ENCODE results near the gene ZNF394. TPM values are rescaled to one million over a fixed set of nuclear protein-coding genes. Genes with fewer than 3 reads are reported as not detected.
A peak's percentile ranks its signal among the peaks of the same experiment; 100 is the strongest.

ZNF394 gene
- total RNA-seq, 2 donors from 2014 or later = 25.0 to 50.7 TPM

GRCh38 chr7:99461221-99461620, 38.9 kb downstream of the ZNF394 start:
- H3K36me3 Mint-ChIP-seq = peaks cover 27 to 28% of the 10 kb centered on the region in 2 donors
- ATAC-seq (no peak), DNase-seq (ENCODE audit: low spot score in 2 of 2) (no peak)
- no peak overlapping the region for H3K27ac Mint-ChIP-seq
- no peaks in the 10 kb centered on the region for H3K9me3 Mint-ChIP-seq

- H3K36me3 Mint-ChIP-seq = peaks cover 21 to 22% of the 10 kb centered on the region in 2 donors
- H3K9me3 Mint-ChIP-seq = no peaks in the 10 kb centered on the region
- DNase-seq (ENCODE audit: low spot score in 2 of 2) (no peak), ATAC-seq (no peak)
- H3K27ac Mint-ChIP-seq = peak overlapping the region; percentile 3 to 75
These were observed 39.4 kb downstream of the ZNF394 start for GRCh38 chr7:99460651-99461050.

GRCh38 chr7:99459087-99459486, 41.0 kb downstream of the ZNF394 start:
- peak in 1 of 2 donors; percentile 26 for DNase-seq (ENCODE audit: low spot score in 2 of 2)
- H3K36me3 Mint-ChIP-seq = peaks cover 14 to 16% of the 10 kb centered on the region in 2 donors
- peak; percentile 53 to 62 for ATAC-seq
- H3K9me3 Mint-ChIP-seq = no peaks in the 10 kb centered on the region
- peak overlapping the region; percentile 3 to 32 for H3K27ac Mint-ChIP-seq

GRCh38 chr7:99457650-99458493, 42.2 kb downstream of the ZNF394 start:
- no peak overlapping the region for H3K27ac Mint-ChIP-seq
- no peak for DNase-seq (ENCODE audit: low spot score in 2 of 2)
- H3K9me3 Mint-ChIP-seq = no peaks in the 10 kb centered on the region
- peaks cover 6 to 7% of the 10 kb centered on the region in 2 donors for H3K36me3 Mint-ChIP-seq
- no peak for ATAC-seq

GRCh38 chr7:99457050-99457649, 42.9 kb downstream of the ZNF394 start:
- H3K9me3 Mint-ChIP-seq = no peaks in the 10 kb centered on the region
- no peak for ATAC-seq
- H3K36me3 Mint-ChIP-seq = peaks cover 4% of the 10 kb centered on the region in 2 donors
- no peak for DNase-seq (ENCODE audit: low spot score in 2 of 2)
- H3K27ac Mint-ChIP-seq = peak overlapping the region in 1 of 2 donors; percentile 92

GRCh38 chr7:99456288-99456687, 43.8 kb downstream of the ZNF394 start:
- Mint-ChIP-seq H3K36me3 (peaks cover 4% of the 10 kb centered on the region in 2 donors), H3K27ac (peak overlapping the region in 1 of 2 donors; percentile 92), H3K9me3 (no peaks in the 10 kb centered on the region)
- ATAC-seq (no peak), DNase-seq (ENCODE audit: low spot score in 2 of 2) (no peak)

GRCh38 chr7:99455874-99456273, 44.2 kb downstream of the ZNF394 start:
- Mint-ChIP-seq H3K27ac (no peak overlapping the region), H3K9me3 (no peaks in the 10 kb centered on the region), H3K36me3 (peaks cover 4 to 8% of the 10 kb centered on the region in 2 donors)
- no peak for DNase-seq (ENCODE audit: low spot score in 2 of 2)
- no peak for ATAC-seq

- H3K27ac Mint-ChIP-seq = peak overlapping the region; percentile 22 to 68
- ATAC-seq (no peak), DNase-seq (ENCODE audit: low spot score in 2 of 2) (no peak)
- H3K36me3 Mint-ChIP-seq = peaks cover 0 to 10% of the 10 kb centered on the region in 2 donors
- H3K9me3 Mint-ChIP-seq = no peaks in the 10 kb centered on the region
These were observed 47.0 kb downstream of the ZNF394 start for GRCh38 chr7:99453105-99453504.

- ATAC-seq (no peak), DNase-seq (ENCODE audit: low spot score in 2 of 2) (no peak)
- H3K27ac Mint-ChIP-seq = peak overlapping the region; percentile 68 to 85
- H3K9me3 Mint-ChIP-seq = no peaks in the 10 kb centered on the region
- H3K36me3 Mint-ChIP-seq = peaks cover 0 to 14% of the 10 kb centered on the region in 2 donors
These were observed 47.5 kb downstream of the ZNF394 start for GRCh38 chr7:99452541-99452940.

- no peak for ATAC-seq
- Mint-ChIP-seq H3K36me3 (peaks cover 0 to 14% of the 10 kb centered on the region in 2 donors), H3K9me3 (no peaks in the 10 kb centered on the region), H3K27ac (peak overlapping the region; percentile 68 to 85)
- DNase-seq (ENCODE audit: low spot score in 2 of 2) = no peak
These were observed 48.1 kb downstream of the ZNF394 start for GRCh38 chr7:99451936-99452335.

GRCh38 chr7:99449326-99449725, 50.8 kb downstream of the ZNF394 start:
- Mint-ChIP-seq H3K9me3 (no peaks in the 10 kb centered on the region), H3K27ac (peak overlapping the region; percentile 9 to 81), H3K36me3 (peaks cover 7 to 19% of the 10 kb centered on the region in 2 donors)
- DNase-seq (ENCODE audit: low spot score in 2 of 2) = no peak
- ATAC-seq = no peak

GRCh38 chr7:99448855-99449254, 51.2 kb downstream of the ZNF394 start:
- DNase-seq (ENCODE audit: low spot score in 2 of 2) (no peak), ATAC-seq (no peak)
- Mint-ChIP-seq H3K36me3 (peaks cover 7 to 20% of the 10 kb centered on the region in 2 donors), H3K27ac (peak overlapping the region in 1 of 2 donors; percentile 55), H3K9me3 (no peaks in the 10 kb centered on the region)

- no peak for DNase-seq (ENCODE audit: low spot score in 2 of 2)
- H3K36me3 Mint-ChIP-seq = peaks cover 7 to 25% of the 10 kb centered on the region in 2 donors
- H3K9me3 Mint-ChIP-seq = no peaks in the 10 kb centered on the region
- no peak for ATAC-seq
- no peak overlapping the region for H3K27ac Mint-ChIP-seq
These were observed 52.1 kb downstream of the ZNF394 start for GRCh38 chr7:99447943-99448342.

GRCh38 chr7:99446096-99446495, 54.0 kb downstream of the ZNF394 start:
- DNase-seq (ENCODE audit: low spot score in 2 of 2) = no peak
- no peak for ATAC-seq
- no peak overlapping the region for H3K27ac Mint-ChIP-seq
- H3K9me3 Mint-ChIP-seq = no peaks in the 10 kb centered on the region
- peaks cover 7 to 33% of the 10 kb centered on the region in 2 donors for H3K36me3 Mint-ChIP-seq
